RWPE1 (cell line): ENCODE measurements around the gene FGF18.

ENCODE experiments used
- CTCF ChIA-PET: fragments of 350-600 bp; sonication (Branson Sonifier 250); formaldehyde crosslinking; extraction: SDS; loops from one replicate; lab custom pipeline; 2021; lab: Yijun Ruan, JAX
- POLR2A ChIA-PET: fragments of 400-600 bp; formaldehyde crosslinking; extraction: SDS; loops from one replicate; lab custom pipeline; 2020; ENCODE audit warnings: antibody characterized with exemption; ENCODE audit not compliant: low non-redundant PET; lab: Yijun Ruan, JAX
- DNase-seq: peaks from one replicate; pipeline ENCODE4 v3.0.0; 2012; ENCODE audit warnings: low spot score
- H3K27ac ChIP-seq: fragments of 450-650 bp; 2 replicates; pipeline ENCODE4 v1.5.1; 2017
- TF ChIP-seq, protein P1 (sequence below): fragments of 450-650 bp; conservative IDR thresholded peaks from 2 replicates; pipeline ENCODE4 v1.5.1; 2017; ENCODE audit warnings: low read depth, mild to moderate bottlenecking

The FGF18 gene

GRCh38 chr5:171432583-171433351, 13.3 kb downstream of the FGF18 start:
- TF ChIP-seq, protein P1, sequence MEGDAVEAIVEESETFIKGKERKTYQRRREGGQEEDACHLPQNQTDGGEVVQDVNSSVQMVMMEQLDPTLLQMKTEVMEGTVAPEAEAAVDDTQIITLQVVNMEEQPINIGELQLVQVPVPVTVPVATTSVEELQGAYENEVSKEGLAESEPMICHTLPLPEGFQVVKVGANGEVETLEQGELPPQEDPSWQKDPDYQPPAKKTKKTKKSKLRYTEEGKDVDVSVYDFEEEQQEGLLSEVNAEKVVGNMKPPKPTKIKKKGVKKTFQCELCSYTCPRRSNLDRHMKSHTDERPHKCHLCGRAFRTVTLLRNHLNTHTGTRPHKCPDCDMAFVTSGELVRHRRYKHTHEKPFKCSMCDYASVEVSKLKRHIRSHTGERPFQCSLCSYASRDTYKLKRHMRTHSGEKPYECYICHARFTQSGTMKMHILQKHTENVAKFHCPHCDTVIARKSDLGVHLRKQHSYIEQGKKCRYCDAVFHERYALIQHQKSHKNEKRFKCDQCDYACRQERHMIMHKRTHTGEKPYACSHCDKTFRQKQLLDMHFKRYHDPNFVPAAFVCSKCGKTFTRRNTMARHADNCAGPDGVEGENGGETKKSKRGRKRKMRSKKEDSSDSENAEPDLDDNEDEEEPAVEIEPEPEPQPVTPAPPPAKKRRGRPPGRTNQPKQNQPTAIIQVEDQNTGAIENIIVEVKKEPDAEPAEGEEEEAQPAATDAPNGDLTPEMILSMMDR = no peak
- H3K27ac ChIP-seq = no peak overlapping the region
- DNase-seq = no peak
- CTCF ChIA-PET = no interaction called here
- POLR2A ChIA-PET = no interaction called here

GRCh38 chr5:171433352-171433698, 13.9 kb downstream of the FGF18 start:
- ChIA-PET CTCF (no interaction called here), POLR2A (no interaction called here)
- TF ChIP-seq, protein P1 = no peak
- no peak for DNase-seq
- no peak overlapping the region for H3K27ac ChIP-seq

GRCh38 chr5:171433982-171434676, 14.7 kb downstream of the FGF18 start:
- TF ChIP-seq, protein P1 = no peak
- ChIA-PET CTCF (interaction anchor here (0.6 to 2.6 kb wide), 3 partner anchors 15 to 298 kb away, joined by 3 to 8 read pairs (median 4); partner anchors contain the start of gene FGF18), POLR2A (no interaction called here)
- no peak overlapping the region for H3K27ac ChIP-seq
- no peak for DNase-seq

- ChIA-PET CTCF (interaction anchor here (0.6 to 2.6 kb wide), 2 partner anchors 16 to 22 kb away, joined by 8 read pairs; partner anchors contain the start of gene FGF18), POLR2A (no interaction called here)
- H3K27ac ChIP-seq = no peak overlapping the region
- TF ChIP-seq, protein P1 = no peak
- DNase-seq = no peak
These were observed 15.4 kb downstream of the FGF18 start for GRCh38 chr5:171434874-171435273.

DNA sequence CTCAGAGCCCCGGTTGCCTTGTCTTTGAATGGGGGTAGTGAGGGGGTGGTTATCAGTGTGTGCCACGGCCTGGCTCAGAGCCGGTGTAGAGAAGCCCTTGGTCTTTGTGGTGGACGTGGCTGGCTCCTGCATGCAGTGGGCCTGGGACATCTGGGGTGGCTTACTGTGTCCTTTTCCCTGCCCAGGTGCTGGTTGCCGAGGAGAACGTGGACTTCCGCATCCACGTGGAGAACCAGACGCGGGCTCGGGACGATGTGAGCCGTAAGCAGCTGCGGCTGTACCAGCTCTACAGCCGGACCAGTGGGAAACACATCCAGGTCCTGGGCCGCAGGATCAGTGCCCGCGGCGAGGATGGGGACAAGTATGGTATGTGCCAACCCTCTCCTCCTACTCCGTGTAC, 16.5 kb downstream of the FGF18 start:
- DNase-seq = no peak
- POLR2A ChIA-PET = no interaction called here
- no peak overlapping the region for H3K27ac ChIP-seq
- CTCF ChIA-PET = interaction anchor here (2.6 kb wide), 1 partner anchor 17 kb away, joined by 8 read pairs; the partner anchor contains the start of gene FGF18
- TF ChIP-seq, protein P1 = no peak

DNA sequence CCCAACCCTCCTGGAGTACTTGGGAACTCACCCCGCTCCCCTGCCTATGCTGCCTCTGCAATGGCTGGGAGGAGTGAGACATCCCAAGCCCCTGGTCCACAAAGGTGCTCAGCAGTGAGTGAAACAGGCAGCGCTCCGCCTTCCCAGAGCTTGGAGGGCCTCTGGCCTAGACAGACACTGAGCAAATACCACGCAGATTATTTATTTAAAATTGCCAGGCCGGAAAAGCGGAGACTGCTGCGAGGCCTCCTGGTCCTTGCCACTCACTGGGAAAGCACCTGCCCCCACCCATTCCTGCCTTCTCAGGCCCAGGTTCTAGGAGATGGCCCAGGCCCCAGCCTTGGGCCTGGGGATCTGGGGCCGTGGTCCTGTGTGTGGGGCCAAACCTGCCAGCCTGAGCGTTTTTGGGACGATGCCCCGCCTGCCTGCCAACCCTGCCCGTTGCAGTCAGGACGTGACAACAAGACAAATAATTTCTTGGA, 17.4 kb downstream of the FGF18 start:
- CTCF ChIA-PET = interaction anchor here (0.9 kb wide), 1 partner anchor 18 kb away, joined by 3 read pairs; no protein-coding TSS in a partner anchor

More for the DNA sequence above, 17.4 kb downstream of the FGF18 start:
- no peak overlapping the region for H3K27ac ChIP-seq
- TF ChIP-seq, protein P1 = no peak
- POLR2A ChIA-PET = no interaction called here
- no peak for DNase-seq
